Sigmoid colon (tissue), 7 donors: ENCODE measurements around the gene PGS1. TPM values are rescaled to one million over a fixed set of nuclear protein-coding genes. Genes with fewer than 3 reads are reported as not detected.
"Not testable (repeated sequence)": the region's sequence is repeated elsewhere in the genome, so short reads cannot be mapped to it uniquely, and the experiment has no call there.

Source experiments
- DNase-seq: peaks from one replicate; pipeline ENCODE4 v3.0.0-alpha.2; 2019
- H3K27ac ChIP-seq, 4 donors: fragments of 200-600 bp; sonication (generic); one replicate each; pipeline ENCODE4 v1.5.1; 2016 to 2019; ENCODE audit warnings: mild to moderate bottlenecking in 1 of 4
- H3K27me3 ChIP-seq, 3 donors: fragments of 200-600 bp; sonication (generic); one replicate each; pipeline ENCODE4 v1.5.1; 2019; ENCODE audit warnings: mild to moderate bottlenecking in 1 of 3
- H3K36me3 ChIP-seq, 4 donors: fragments of 200-600 bp; sonication (generic); one replicate each; pipeline ENCODE4 v1.5.1; 2016 to 2019
- H3K4me1 ChIP-seq, 4 donors: fragments of 200-600 bp; sonication (generic); one replicate each; pipeline ENCODE4 v1.5.1; 2017 to 2019
- H3K4me3 ChIP-seq, 4 donors: fragments of 200-600 bp; sonication (generic); one replicate each; pipeline ENCODE4 v1.5.1; 2017 to 2019; ENCODE audit warnings: mild to moderate bottlenecking in 2 of 4, moderate library complexity in 1 of 4
- H3K9me3 ChIP-seq, 4 donors: fragments of 200-600 bp in 3 of 4; sonication (generic) in 3 of 4; one replicate each; pipeline versions ENCODE4 v1.5.1 to v1.6.1; 2013 to 2019
- CTCF ChIP-seq, 4 experiments: fragments of 450-650 bp in 3 of 4; fragments of 200-600 bp in 1 of 4; IDR thresholded peaks; one replicate each; pipeline ENCODE4 v1.5.1; 2016 to 2019; ENCODE audit warnings: antibody characterized with exemption in 4 of 4, mild to moderate bottlenecking in 3 of 4, moderate library complexity in 2 of 4
- EP300 ChIP-seq, 4 donors: sonication (generic); formaldehyde crosslinking; IDR thresholded peaks; one replicate each; pipeline ENCODE4 v1.6.1; 2017; ENCODE audit warnings: antibody characterized with exemption in 4 of 4
- POLR2A ChIP-seq, 2 donors: fragments of 450-650 bp; IDR thresholded peaks; one replicate each; pipeline ENCODE4 v1.6.1; 2016; ENCODE audit warnings: antibody characterized with exemption in 2 of 2, mild to moderate bottlenecking in 2 of 2, moderate library complexity in 2 of 2
- POLR2AphosphoS5 ChIP-seq, 4 donors: sonication (generic); formaldehyde crosslinking; IDR thresholded peaks; one replicate each; pipeline ENCODE4 v1.6.1; 2017; ENCODE audit warnings: antibody characterized with exemption in 4 of 4
- WGBS, 2 donors: extraction: QIAGEN DNeasy Blood & Tissue Kit; methylation state at CpG; one replicate each; pipeline ENCODE4 v1.1.7; 2013; 5-methylcytosine and 5-hydroxymethylcytosine counted together
- intact Hi-C: fragments of 100-400 bp; cut with DNase I; formaldehyde crosslinking; loops from one replicate; pipeline ENCODE4 v1.15.1; 2023
- polyA plus RNA-seq, 3 donors: library from polyadenylated mRNA; stranded (reverse); fragments of 200-250 nt; gene quantifications; one replicate each; pipeline ENCODE4 v1.2.3, GENCODE V29; 2013
- total RNA-seq, 4 donors: library from RNA; depleted of rRNA; stranded (reverse); fragments of >200 nt; gene quantifications; one replicate each; pipeline ENCODE4 v1.1.0, GENCODE V29; 2016
- donor health status: healthy with polysubstance abuse.
- donor health status: Bipolar disorder and iron deficiency.
- donor health status: healthy.

The PGS1 gene
- total and polyA plus RNA-seq, 7 donors = 9.9 to 36.9 (median 28.6) TPM

GRCh38 chr17:78462148-78462547 lies 83.7 kb downstream of the PGS1 start:
- H3K4me3 ChIP-seq = no peak overlapping the region
- intact Hi-C loops = no loop called here
- 73 to 74% methylated on average over 8 of the region's 8 CpGs for WGBS, 2 donors
- no peaks in the 10 kb centered on the region for H3K36me3 ChIP-seq
- no peaks in the 10 kb centered on the region for H3K27me3 ChIP-seq
- H3K9me3 ChIP-seq = no peaks in the 10 kb centered on the region
- no peaks in the 10 kb centered on the region for H3K4me1 ChIP-seq
- H3K27ac ChIP-seq = no peak overlapping the region
- TF ChIP-seq POLR2AphosphoS5 (IDR thresholded peaks at IDR 0.05) = no peak
- no peak for TF ChIP-seq POLR2A (IDR thresholded peaks at IDR 0.05)
- no peak for TF ChIP-seq EP300 (IDR thresholded peaks at IDR 0.05)
- TF ChIP-seq CTCF (IDR thresholded peaks at IDR 0.05) = no peak
- no peak for DNase-seq

- H3K27ac ChIP-seq, H3K27me3 ChIP-seq, H3K4me3 ChIP-seq, H3K9me3 ChIP-seq, H3K4me1 ChIP-seq, DNase-seq, H3K36me3 ChIP-seq, intact Hi-C loops: not testable (repeated sequence)
- 83 to 85% methylated on average over 19 of the region's 19 CpGs for WGBS, 2 donors
Observed at GRCh38 chr17:78466109-78466785, 87.8 kb downstream of the PGS1 start.

- Histone ChIP-seq H3K4me3 (no peak overlapping the region), H3K9me3 (no peaks in the 10 kb centered on the region), H3K4me1 (no peaks in the 10 kb centered on the region), H3K27ac (no peak overlapping the region), H3K36me3 (no peaks in the 10 kb centered on the region), H3K27me3 (no peaks in the 10 kb centered on the region)
- DNase-seq = no peak
- TF ChIP-seq POLR2A (IDR thresholded peaks at IDR 0.05) (no peak), EP300 (IDR thresholded peaks at IDR 0.05) (no peak), CTCF (IDR thresholded peaks at IDR 0.05) (no peak), POLR2AphosphoS5 (IDR thresholded peaks at IDR 0.05) (no peak)
- WGBS, 2 donors = 91 to 92% methylated on average over 26 of the region's 26 CpGs
- intact Hi-C loops = no loop called here
Observed at GRCh38 chr17:78466786-78467715, 88.6 kb downstream of the PGS1 start.

- intact Hi-C loops = no loop called here
- no peak for TF ChIP-seq CTCF (IDR thresholded peaks at IDR 0.05)
- TF ChIP-seq EP300 (IDR thresholded peaks at IDR 0.05) = no peak
- no peak for TF ChIP-seq POLR2A (IDR thresholded peaks at IDR 0.05)
- no peak for TF ChIP-seq POLR2AphosphoS5 (IDR thresholded peaks at IDR 0.05)
- Histone ChIP-seq H3K27me3 (peaks cover 0 to 7% (median 0%) of the 10 kb centered on the region in 3 donors), H3K4me1 (no peaks in the 10 kb centered on the region), H3K36me3 (no peaks in the 10 kb centered on the region), H3K4me3 (no peak overlapping the region), H3K27ac (no peak overlapping the region), H3K9me3 (no peaks in the 10 kb centered on the region)
- 84 to 89% methylated on average over 12 of the region's 12 CpGs for WGBS, 2 donors
- no peak for DNase-seq
Observed at GRCh38 chr17:78468366-78468765, 89.9 kb downstream of the PGS1 start.

GRCh38 chr17:78469443-78469842 lies 91.0 kb downstream of the PGS1 start:
- intact Hi-C loops = no loop called here
- Histone ChIP-seq H3K27me3 (peaks cover 0 to 7% (median 0%) of the 10 kb centered on the region in 3 donors), H3K9me3 (no peaks in the 10 kb centered on the region), H3K4me3 (no peak overlapping the region), H3K27ac (no peak overlapping the region), H3K4me1 (peaks cover 0 to 8% (median 0%) of the 10 kb centered on the region in 4 donors), H3K36me3 (no peaks in the 10 kb centered on the region)
- TF ChIP-seq EP300 (IDR thresholded peaks at IDR 0.05) (no peak), POLR2A (IDR thresholded peaks at IDR 0.05) (no peak), CTCF (IDR thresholded peaks at IDR 0.05) (no peak), POLR2AphosphoS5 (IDR thresholded peaks at IDR 0.05) (no peak)
- DNase-seq = no peak
- 93 to 94% methylated on average over 7 of the region's 7 CpGs for WGBS, 2 donors
